Cardiac fibroblast (primary cell): Measurements from ENCODE around the gene CHERP.
"Not testable (repeated sequence)": the region's sequence is repeated elsewhere in the genome, so short reads cannot be mapped to it uniquely, and the experiment has no call there.

Source experiments
- DNase-seq, 2 donors: peaks; one replicate each; pipeline versions ENCODE4 v3.0.0 to v3.0.0-alpha.2; 2010; ENCODE audit warnings: low read depth in 2 of 2
- H3K4me3 ChIP-seq, 2 donors: replicated peaks in 1 of 2; 1 replicate in 1 of 2; 2 replicates in 1 of 2; pipeline ENCODE4 v1.5.1; 2011; ENCODE audit warnings: low read depth in 2 of 2, low read length in 2 of 2, mild to moderate bottlenecking in 2 of 2, moderate library complexity in 1 of 2
- TF ChIP-seq, protein P1 (sequence below): IDR thresholded peaks from one replicate; pipeline ENCODE4 v1.5.1; 2011; ENCODE audit warnings: low read depth, mild to moderate bottlenecking, low read length, inconsistent platforms

CHERP gene

DNA sequence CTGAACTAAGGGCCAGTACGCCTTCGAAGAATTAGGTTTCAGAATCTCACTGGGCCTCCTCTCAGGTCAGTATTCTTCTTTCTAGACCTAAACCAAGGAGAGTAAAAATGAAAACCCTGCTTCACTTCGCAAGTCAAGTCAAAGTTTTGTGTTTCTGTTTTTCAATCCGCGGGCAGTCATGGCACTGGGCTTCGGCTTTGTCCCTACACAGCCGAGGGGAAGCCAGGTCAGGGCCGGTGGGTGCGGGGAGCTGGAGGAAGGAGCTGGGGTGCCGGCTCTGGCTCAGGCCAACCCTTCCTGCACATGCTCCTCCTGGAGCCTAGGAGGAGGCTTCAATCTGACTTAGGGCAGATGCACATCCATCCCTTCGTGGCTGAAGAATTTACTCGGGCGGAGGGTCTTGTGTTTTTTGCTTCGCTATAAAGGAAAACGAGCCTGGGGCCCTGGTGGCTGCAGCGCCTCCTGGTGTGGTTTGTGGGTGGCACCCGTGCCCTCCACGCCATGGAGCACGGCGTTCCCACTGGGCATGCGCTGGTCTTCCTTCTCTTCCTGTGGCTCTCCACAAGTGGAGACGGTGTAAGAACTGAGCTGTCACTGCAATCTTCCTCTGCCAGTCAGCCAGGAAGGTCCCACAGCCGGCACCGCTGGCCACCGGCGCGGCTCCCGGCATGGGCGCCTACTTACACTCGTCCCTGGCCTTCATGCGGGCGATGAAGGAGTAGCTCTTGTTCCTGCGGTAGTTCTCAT, 23.6 kb downstream of the CHERP start:
- TF ChIP-seq, protein P1, sequence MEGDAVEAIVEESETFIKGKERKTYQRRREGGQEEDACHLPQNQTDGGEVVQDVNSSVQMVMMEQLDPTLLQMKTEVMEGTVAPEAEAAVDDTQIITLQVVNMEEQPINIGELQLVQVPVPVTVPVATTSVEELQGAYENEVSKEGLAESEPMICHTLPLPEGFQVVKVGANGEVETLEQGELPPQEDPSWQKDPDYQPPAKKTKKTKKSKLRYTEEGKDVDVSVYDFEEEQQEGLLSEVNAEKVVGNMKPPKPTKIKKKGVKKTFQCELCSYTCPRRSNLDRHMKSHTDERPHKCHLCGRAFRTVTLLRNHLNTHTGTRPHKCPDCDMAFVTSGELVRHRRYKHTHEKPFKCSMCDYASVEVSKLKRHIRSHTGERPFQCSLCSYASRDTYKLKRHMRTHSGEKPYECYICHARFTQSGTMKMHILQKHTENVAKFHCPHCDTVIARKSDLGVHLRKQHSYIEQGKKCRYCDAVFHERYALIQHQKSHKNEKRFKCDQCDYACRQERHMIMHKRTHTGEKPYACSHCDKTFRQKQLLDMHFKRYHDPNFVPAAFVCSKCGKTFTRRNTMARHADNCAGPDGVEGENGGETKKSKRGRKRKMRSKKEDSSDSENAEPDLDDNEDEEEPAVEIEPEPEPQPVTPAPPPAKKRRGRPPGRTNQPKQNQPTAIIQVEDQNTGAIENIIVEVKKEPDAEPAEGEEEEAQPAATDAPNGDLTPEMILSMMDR: no peak
- no peak overlapping the region for H3K4me3 ChIP-seq
- DNase-seq: no peak

DNA sequence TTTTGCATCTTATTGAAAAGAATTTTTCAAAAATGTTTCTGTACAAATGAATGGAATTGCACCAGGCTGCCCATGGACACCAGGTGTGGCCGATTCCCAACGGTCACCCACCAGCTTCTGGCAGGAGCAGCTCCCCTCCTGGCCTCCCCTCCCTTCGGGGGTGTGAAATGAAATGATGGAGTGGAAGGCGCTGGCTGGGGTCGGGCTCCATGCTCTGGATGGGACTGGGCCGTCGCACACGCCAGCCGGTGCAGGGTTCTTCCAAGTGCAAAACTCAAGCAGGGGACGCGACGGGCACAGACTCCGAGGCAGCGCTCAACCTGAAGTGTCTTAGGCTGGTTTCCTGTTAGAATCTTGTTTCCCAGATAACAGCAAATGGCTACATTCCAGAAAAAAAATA, 24.2 kb downstream of the CHERP start:
- DNase-seq: no peak
- TF ChIP-seq, protein P1: no peak
- H3K4me3 ChIP-seq: no peak overlapping the region

DNA sequence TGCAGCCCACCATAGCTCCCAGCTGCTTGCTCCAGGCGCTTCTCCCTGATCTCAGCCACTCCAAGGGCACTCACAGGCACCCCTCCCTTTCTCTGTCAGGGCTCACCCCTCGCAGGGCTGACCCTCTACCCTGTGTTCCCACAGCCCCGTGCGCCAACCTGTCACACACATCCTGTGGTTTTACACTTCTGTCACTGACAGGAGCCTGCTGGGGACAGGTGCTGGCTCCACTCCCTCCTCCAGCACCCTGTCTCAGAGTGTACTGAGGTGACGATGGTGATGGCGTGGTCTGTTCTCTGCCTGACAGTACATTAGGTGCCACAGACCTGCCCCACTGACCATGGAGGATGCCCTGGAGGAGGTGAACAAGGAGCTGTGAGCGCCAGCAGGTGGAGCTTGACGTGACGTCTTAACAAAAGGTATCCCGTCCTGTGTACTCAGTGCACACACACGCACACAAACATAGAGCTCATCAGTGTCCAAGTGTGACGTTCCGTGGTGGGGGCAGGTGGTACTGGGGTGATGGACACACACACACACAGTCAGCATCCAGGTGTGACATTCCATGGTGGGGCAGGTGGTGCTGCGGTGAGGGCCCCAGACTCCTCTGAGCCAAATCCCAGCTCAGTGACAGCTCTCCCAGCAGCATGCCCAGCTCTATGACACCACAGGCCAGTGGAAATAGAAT, 25.2 kb downstream of the CHERP start:
- H3K4me3 ChIP-seq: no peak overlapping the region
- TF ChIP-seq, protein P1: no peak
- DNase-seq: no peak

DNA sequence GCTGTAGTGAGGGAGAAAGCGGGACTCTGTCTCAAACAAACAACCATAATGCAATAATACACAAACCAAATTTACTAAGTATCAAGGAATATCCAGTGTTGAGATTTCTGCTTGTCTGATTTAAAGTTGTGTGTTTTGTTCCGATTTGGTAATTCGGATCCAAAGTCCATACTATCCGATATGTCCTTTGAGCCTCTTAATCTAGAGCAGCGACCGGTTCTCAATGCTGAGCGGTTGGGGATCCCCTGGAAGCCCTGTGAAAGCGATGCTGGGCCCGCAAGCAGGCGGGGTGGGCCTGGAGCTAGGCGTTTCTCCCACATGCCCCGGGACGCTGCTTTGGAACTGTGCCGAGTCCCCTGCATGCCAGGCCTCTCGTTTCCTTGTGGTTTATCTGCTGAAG, 25.9 kb downstream of the CHERP start:
- no peak for DNase-seq
- TF ChIP-seq, protein P1: no peak
- no peak overlapping the region for H3K4me3 ChIP-seq

DNA sequence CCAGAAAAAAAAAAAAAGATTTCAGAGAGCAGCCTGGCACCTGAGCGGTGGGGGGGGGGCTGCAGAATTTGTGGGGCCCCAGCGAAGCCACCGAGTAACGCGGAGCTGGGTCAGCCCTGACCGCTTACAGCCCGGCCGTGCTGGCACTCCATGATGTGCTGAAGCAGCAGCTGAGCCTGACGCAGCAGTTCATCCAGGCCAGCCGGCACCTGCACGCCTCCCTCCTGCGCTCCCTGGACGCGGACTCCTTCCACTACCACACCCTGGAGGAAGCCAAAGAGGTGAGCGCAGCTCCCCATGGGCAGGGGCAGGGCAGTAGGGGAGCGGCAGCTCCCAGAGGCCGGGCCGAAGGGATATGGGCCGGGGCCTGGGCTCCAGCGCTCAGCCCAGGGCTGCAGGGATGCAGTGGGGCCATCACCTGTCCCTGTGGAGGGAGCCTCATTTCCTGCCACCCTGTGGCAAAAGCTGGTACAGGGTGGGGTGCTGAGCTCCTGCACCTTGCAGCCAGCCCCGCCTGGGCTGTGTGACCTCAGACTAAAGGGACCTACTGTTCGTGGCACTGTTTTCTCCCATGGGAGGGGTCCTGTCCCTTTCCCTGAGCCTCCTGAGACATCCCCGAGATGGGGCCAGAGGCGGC, 27.7 kb downstream of the CHERP start:
- H3K4me3 ChIP-seq: no peak overlapping the region
- no peak for DNase-seq
- TF ChIP-seq, protein P1: no peak

DNA sequence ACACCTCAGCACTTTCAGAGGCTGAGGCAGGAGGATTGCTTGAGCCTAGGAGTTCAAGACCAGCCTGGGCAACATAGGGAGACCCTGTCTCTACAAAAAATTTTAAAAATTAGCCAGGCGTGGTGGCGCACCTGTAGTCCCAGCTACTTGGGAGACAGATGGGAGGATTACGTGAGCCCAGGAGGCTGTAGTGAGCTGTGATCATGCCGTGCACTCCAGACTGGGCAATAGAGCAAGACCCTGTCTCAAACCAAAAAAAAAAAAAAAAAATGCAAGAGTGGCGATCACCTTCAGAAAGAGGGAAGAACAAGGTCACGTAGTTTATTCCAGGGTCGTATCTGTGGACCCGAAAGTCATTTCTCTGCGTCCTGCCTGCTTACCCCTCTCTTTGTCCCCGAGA, 29.6 kb downstream of the CHERP start:
- DNase-seq, H3K4me3 ChIP-seq: not testable (repeated sequence)
